Smooth muscle cell (in vitro differentiated cells): ENCODE measurements around the gene LCN1. TPM values are rescaled to one million over a fixed set of nuclear protein-coding genes. Genes with fewer than 3 reads are reported as not detected.
"Not testable (repeated sequence)": the region's sequence is repeated elsewhere in the genome, so short reads cannot be mapped to it uniquely, and the experiment has no call there.

Source experiments
- DNase-seq: peaks from one replicate; lab custom pipeline; 2025; ENCODE audit not compliant: unreplicated experiment; lab: John Stamatoyannopoulos, UW
- H2AFZ ChIP-seq: fragments of 200-600 bp; sonication (generic); 2 replicates; pipeline ENCODE4 v1.6.0; 2016; ENCODE audit warnings: antibody characterized with exemption, low read depth, mild to moderate bottlenecking
- H3F3A ChIP-seq: fragments of 200-600 bp; sonication (generic); 2 replicates; pipeline ENCODE4 v1.6.0; 2017; ENCODE audit warnings: antibody characterized with exemption, low read depth
- H3K27ac ChIP-seq: fragments of 200-600 bp; sonication (generic); 2 replicates; pipeline ENCODE4 v1.5.1; 2016; ENCODE audit warnings: low read depth, mild to moderate bottlenecking
- H3K27me3 ChIP-seq: fragments of 200-600 bp; sonication (generic); 2 replicates; pipeline ENCODE4 v1.6.1; 2016; ENCODE audit warnings: low read depth, mild to moderate bottlenecking
- H3K36me3 ChIP-seq: fragments of 200-600 bp; sonication (generic); 2 replicates; pipeline ENCODE4 v1.5.1; 2016; ENCODE audit warnings: low read depth
- H3K4me1 ChIP-seq: fragments of 200-600 bp; sonication (generic); 2 replicates; pipeline ENCODE4 v1.5.1; 2016; ENCODE audit warnings: low read depth
- H3K4me2 ChIP-seq: fragments of 200-600 bp; sonication (generic); 2 replicates; pipeline ENCODE4 v1.6.0; 2016; ENCODE audit warnings: mild to moderate bottlenecking
- H3K4me3 ChIP-seq: fragments of 200-600 bp; sonication (generic); 2 replicates; pipeline ENCODE4 v1.5.1; 2016; ENCODE audit warnings: mild to moderate bottlenecking
- H3K79me2 ChIP-seq: fragments of 200-600 bp; sonication (generic); 2 replicates; pipeline ENCODE4 v1.6.0; 2016; ENCODE audit warnings: low read depth, mild to moderate bottlenecking
- H3K9ac ChIP-seq: fragments of 200-600 bp; sonication (generic); 2 replicates; pipeline ENCODE4 v1.6.0; 2016; ENCODE audit warnings: low read depth
- H3K9me3 ChIP-seq: fragments of 200-600 bp; sonication (generic); replicated peaks from 2 replicates; pipeline ENCODE4 v1.5.1; 2016; ENCODE audit warnings: low read depth
- H4K20me1 ChIP-seq: fragments of 200-600 bp; sonication (generic); 2 replicates; pipeline ENCODE4 v1.6.0; 2016; ENCODE audit warnings: low read depth
- WGBS: methylation state at CpG from one replicate; pipeline ENCODE4 v1.1.7; 2016; ENCODE audit warnings: low lambda C conversion rate; 5-methylcytosine and 5-hydroxymethylcytosine counted together
- polyA plus RNA-seq: library from polyadenylated mRNA; unstranded; fragments of >200 nt; fragmentation: Nextera tagmentation; extraction: Ambion mirVana; gene quantifications from 2 replicates; pipeline ENCODE4 v1.2.1, GENCODE V29; 2016
- total RNA-seq: library from RNA; depleted of rRNA; stranded (reverse); fragments of >200 nt; gene quantifications from 2 replicates; pipeline ENCODE4 v1.2.3, GENCODE V29; 2014
- TF ChIP-seq, protein P1 (sequence below): fragments of 200-600 bp; sonication (generic); IDR thresholded peaks from 2 replicates; pipeline ENCODE4 v1.5.1; 2017; ENCODE audit warnings: borderline replicate concordance, mild to moderate bottlenecking, antibody characterized with exemption; ENCODE audit not compliant: insufficient read depth, poor library complexity, severe bottlenecking

LCN1 gene
- total and polyA plus RNA-seq, 2 experiments from 2014 or later: 0.85 to 5.6 TPM

DNA sequence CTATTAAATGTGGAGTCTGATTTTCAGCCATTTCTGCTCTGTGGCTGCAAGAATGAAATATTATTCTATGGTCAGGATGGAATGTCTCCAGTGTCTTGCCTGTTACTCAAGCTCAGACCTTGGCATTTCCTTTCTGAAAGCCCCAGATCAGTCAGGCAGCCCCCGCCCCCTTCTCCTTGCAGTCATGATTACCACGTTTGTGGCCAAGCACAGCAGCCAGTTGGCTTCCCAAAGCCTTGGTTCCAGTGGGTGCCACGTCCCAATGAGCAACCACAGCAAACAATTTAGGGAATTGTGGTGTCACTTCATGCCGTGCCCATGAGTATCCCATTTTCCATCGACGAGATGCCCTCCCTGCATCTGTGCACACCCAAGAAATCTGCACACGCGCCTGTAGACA lies 15.0 kb downstream of the LCN1 start:
- Histone ChIP-seq H2AFZ (no peak overlapping the region), H3K9me3 (no peaks in the 10 kb centered on the region), H3K79me2 (no peaks in the 10 kb centered on the region), H3K4me3 (no peak overlapping the region), H3K4me2 (no peak overlapping the region), H3K36me3 (no peaks in the 10 kb centered on the region), H3K9ac (no peak overlapping the region), H3K4me1 (no peaks in the 10 kb centered on the region), H3K27ac (peak overlapping the region; percentile 38), H4K20me1 (no peaks in the 10 kb centered on the region), H3K27me3 (no peaks in the 10 kb centered on the region), H3F3A (no peaks in the 10 kb centered on the region)
- WGBS: 49% methylated on average over 8 of the region's 8 CpGs
- TF ChIP-seq, protein P1, sequence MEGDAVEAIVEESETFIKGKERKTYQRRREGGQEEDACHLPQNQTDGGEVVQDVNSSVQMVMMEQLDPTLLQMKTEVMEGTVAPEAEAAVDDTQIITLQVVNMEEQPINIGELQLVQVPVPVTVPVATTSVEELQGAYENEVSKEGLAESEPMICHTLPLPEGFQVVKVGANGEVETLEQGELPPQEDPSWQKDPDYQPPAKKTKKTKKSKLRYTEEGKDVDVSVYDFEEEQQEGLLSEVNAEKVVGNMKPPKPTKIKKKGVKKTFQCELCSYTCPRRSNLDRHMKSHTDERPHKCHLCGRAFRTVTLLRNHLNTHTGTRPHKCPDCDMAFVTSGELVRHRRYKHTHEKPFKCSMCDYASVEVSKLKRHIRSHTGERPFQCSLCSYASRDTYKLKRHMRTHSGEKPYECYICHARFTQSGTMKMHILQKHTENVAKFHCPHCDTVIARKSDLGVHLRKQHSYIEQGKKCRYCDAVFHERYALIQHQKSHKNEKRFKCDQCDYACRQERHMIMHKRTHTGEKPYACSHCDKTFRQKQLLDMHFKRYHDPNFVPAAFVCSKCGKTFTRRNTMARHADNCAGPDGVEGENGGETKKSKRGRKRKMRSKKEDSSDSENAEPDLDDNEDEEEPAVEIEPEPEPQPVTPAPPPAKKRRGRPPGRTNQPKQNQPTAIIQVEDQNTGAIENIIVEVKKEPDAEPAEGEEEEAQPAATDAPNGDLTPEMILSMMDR: no peak
- DNase-seq: no peak

DNA sequence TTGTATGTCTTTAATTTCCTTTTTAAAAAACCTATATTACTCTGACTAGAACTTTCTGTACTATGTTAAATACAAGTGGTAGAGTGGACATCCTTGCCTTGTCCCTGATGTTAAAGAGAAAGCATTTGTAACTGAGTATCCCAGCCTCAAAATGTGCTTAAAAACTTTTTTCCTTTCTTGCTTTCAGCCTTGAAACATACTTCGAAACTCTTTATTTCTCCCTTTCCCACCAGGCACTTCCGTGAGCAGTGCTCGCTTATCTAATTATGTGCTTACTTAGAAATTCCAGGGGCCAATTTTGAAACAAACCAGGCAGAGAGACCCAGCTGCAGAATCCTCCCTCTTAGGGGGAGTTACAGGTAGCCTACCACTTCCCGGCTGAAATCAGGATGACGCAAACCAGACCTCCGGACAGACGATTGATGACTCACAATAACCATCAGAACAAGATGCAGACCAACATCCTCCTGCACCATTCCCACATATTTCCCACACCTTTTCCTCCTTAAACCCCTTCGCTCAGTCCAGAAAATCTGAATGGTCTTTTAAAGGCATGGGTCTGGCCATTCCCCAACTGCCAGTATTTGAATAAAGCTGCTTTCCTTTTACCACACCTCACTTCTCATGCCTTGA lies 22.1 kb downstream of the LCN1 start:
- 23% methylated on average over 8 of the region's 8 CpGs for WGBS
- not testable (repeated sequence) for DNase-seq, H3F3A ChIP-seq, H3K36me3 ChIP-seq, H2AFZ ChIP-seq, H3K4me3 ChIP-seq, H3K27me3 ChIP-seq, H3K9ac ChIP-seq, H3K9me3 ChIP-seq, H4K20me1 ChIP-seq, H3K79me2 ChIP-seq, H3K4me1 ChIP-seq
- Histone ChIP-seq H3K27ac (peak overlapping the region; percentile 82), H3K4me2 (peak overlapping the region; percentile 68)

DNA sequence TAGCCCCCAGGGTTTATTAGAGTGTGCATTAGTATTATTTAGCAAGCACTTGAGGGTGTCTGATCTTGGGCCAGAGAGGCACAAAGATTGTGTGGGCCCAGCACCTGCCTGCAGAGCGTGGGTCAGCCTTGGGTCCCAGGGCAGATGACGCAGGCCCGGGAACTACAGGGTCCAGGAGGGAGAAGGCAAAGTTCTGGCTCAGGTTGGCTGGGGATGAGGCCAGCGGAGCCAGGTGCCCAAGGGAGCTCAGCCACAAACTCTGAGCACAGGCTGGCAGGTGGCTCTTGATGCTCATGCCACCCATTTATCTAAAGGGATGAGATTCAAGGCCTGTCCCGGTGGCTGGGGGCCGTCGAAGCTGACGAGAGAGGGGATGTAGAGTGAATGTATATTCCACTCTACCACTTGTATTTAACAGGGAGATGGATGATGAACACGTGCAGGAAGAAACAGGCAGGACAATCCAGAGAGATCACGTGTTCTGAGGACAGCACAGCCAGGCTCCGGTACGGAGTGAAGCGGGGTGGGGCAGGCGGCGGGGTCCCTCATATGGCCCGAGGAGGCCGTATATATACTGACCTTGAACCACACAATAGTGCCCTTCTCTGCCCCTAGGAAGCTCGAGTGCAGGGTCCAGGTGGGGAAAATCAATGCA lies 23.9 kb downstream of the LCN1 start:
- Histone ChIP-seq H3K79me2 (no peaks in the 10 kb centered on the region), H3K4me2 (no peak overlapping the region), H3K4me1 (peaks cover 3% of the 10 kb centered on the region), H3K27me3 (no peaks in the 10 kb centered on the region), H4K20me1 (no peaks in the 10 kb centered on the region), H3K36me3 (no peaks in the 10 kb centered on the region), H3K9ac (no peak overlapping the region), H3K4me3 (no peak overlapping the region), H3K9me3 (no peaks in the 10 kb centered on the region), H2AFZ (no peak overlapping the region), H3K27ac (no peak overlapping the region), H3F3A (no peaks in the 10 kb centered on the region)
- TF ChIP-seq, protein P1: no peak
- DNase-seq: no peak
- 91% methylated on average over 18 of the region's 18 CpGs for WGBS

- H3K9ac ChIP-seq, H4K20me1 ChIP-seq, H3K4me2 ChIP-seq, H3K79me2 ChIP-seq, H2AFZ ChIP-seq, H3K36me3 ChIP-seq, DNase-seq, H3K27ac ChIP-seq, H3F3A ChIP-seq, H3K9me3 ChIP-seq, H3K27me3 ChIP-seq, H3K4me3 ChIP-seq, H3K4me1 ChIP-seq: not testable (repeated sequence)
- 91% methylated on average over 14 of the region's 19 CpGs for WGBS
Observed at GRCh38 chr9:135545646-135546176, 24.5 kb downstream of the LCN1 start, which contains the start of gene OBP2A. Gene OBP2A, plus strand, starts transcription at chr9:135546126. Its CDS starts 55 bp downstream, at chr9:135546181.

DNA sequence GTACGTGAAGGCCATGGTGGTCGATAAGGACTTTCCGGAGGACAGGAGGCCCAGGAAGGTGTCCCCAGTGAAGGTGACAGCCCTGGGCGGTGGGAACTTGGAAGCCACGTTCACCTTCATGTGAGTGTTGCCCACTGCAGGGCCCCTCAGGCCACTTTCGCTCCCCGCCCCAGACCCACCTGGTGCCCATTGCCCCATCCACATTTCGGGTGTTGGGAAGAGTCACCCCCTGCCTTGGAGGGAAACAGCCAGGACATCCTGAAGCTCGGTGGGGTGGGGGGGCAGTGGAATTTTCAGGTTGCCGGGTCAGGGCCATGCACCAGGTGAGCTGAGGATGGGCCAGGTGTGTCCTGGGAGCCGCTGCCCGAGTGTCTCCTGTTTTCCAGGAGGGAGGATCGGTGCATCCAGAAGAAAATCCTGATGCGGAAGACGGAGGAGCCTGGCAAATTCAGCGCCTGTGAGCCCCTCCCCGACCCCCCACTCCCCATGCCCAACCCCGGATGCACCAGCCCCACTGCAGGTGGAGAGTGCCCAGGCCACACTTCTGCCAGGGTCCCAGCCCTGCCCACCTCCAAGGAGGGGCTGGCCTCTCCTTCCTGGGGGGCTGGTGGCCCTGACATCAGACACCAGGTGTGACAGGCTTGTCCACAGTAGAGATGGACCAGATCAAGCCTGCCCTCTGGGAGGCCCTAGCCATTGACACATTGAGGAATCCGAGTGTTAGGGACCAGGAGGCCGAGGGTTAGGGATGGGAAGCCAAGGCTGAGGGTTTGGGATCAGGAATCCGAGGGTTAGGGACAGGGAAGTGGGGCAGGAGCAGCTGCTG lies 25.8 kb downstream of the LCN1 start:
- H3K4me2 ChIP-seq, H3K36me3 ChIP-seq, H3K4me3 ChIP-seq, H3K27me3 ChIP-seq, H3K9ac ChIP-seq, H3K79me2 ChIP-seq, H3K9me3 ChIP-seq, H3K4me1 ChIP-seq, H3F3A ChIP-seq, DNase-seq, H4K20me1 ChIP-seq, H3K27ac ChIP-seq, H2AFZ ChIP-seq: not testable (repeated sequence)
- WGBS: 97% methylated on average over 21 of the region's 21 CpGs
